GOT3 (cell line): ENCODE data around the gene OAF.

Experiments used
- DNase-seq: peaks from one replicate; lab custom pipeline; 2025; ENCODE audit warnings: mixed read lengths; lab: John Stamatoyannopoulos, UW

OAF gene

GRCh38 chr11:120224361-120224760 lies 13.5 kb downstream of the OAF start:
- DNase-seq: no peak

GRCh38 chr11:120224972-120225909 lies 14.4 kb downstream of the OAF start:
- DNase-seq: no peak

DNA sequence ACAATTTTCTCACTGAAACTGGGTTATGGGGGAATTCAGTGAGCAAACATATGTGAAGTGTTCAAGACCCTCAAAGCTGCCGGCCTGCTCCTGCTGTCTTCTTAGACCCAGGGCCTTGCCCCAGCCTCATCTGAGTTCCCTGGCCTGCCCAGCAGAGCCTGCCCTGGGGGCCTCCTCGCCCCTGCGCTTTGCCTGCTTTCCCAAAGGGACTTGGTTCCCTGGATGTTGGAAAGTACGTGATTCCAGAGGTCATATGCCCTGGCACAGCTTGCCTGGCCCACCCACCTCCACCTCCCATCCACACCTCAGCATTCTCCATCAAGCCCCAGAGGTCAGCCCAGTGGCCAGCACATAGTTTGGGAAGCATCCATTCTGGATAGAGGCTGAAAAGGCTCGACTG lies 15.4 kb downstream of the OAF start:
- no peak for DNase-seq

- DNase-seq: no peak
Measured at GRCh38 chr11:120226714-120227113, 15.9 kb downstream of the OAF start.

DNA sequence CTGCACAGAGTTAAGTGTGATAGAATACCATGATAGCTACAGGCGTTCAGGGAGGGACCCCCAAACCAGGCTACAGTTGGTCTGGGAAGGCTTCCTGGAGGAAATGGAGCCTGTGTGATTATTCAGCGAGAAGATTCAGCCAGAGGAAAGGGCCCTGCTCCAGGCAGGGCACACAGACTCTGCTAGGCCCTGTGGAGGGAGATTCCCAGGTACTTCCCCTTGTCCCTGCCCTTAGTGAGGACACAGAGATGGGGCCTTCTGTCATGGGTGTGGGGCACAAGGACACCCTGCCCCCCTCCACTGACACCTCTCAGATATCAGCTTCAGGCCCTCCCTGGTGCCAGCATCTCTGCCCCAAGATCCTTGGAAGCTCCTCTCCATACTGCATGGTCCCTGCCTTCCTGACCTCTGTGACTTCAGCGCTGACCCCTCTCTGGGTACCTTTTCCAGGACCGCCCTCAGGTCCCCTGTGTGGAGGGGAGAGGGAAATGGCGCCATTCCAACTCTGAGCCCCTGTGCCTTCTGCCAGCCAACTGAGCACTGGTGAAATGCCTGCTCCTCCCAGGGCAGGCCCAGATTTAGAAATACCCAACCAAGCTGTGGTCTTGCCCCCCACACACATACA lies 16.5 kb downstream of the OAF start:
- DNase-seq: no peak

GRCh38 chr11:120228794-120229384 lies 18.1 kb downstream of the OAF start:
- no peak for DNase-seq

GRCh38 chr11:120229451-120230424 lies 18.9 kb downstream of the OAF start:
- no peak for DNase-seq

DNA sequence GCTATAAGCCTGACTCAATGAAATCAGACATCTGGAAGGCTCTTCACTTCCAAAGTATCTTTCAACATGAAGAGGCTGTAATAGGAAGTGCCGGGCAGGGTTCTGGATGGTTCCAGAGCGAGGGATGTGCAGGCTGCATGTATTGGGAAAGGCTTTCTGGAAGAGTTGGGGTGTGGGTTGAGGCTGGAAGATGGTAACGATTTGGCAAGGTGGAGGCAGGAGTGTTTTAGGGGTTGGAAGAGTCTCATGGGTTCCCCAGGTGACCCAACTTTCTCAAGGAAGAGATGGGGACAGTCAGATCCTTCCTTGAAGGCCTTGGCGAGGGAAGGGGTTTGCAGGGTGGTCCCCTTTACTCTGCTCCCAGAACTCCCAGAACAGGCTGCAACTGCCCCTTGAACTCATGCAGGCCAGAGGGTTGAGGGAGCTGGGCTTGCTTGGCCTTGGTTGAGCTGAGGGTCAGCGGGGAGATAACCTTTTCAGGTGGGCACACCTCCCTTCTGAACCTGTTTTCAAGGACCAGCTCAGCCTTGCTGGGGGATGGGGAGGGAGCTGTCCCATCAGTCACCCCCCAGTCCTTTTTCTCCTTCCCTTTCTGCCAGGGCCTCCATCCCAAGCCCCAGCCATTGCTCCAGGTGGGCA lies 19.7 kb downstream of the OAF start:
- DNase-seq: no peak

- no peak for DNase-seq
Measured at GRCh38 chr11:120231963-120232362, 21.1 kb downstream of the OAF start.

- no peak for DNase-seq
Measured at GRCh38 chr11:120233207-120233803, 22.5 kb downstream of the OAF start.

- no peak for DNase-seq
Measured at GRCh38 chr11:120235024-120235628, 24.3 kb downstream of the OAF start.

GRCh38 chr11:120236169-120237107 lies 25.6 kb downstream of the OAF start:
- no peak for DNase-seq

- no peak for DNase-seq
Measured at GRCh38 chr11:120238968-120239620, 28.3 kb downstream of the OAF start.

GRCh38 chr11:120239713-120240640 lies 29.1 kb downstream of the OAF start, which contains the start of gene POU2F3:
Gene POU2F3, plus strand, starts transcription at chr11:120240140. Its CDS starts 204 bp downstream, at chr11:120240344.
- DNase-seq: no peak

- no peak for DNase-seq
Measured at GRCh38 chr11:120240866-120241265, 30.0 kb downstream of the OAF start.

DNA sequence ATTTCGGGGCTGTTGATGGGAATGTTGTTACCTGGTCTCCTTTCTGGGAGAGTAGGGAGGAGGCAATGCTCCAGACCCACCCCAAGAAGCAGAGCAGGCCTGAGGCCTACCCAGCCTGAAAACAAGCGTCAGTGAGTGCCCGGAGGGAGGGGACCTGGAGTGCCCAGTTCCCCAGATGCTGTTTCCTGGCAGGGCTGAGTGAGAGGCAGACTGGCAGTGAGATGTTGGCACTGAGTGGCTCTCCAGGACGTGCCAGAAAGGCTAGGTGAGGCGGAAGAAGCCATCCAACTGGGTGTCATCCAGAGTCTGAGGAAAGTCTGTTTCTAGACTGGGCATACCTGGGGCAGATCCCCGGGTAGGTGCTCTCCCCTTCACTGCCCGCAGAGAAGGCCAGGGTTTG lies 30.4 kb downstream of the OAF start:
- DNase-seq: no peak

DNA sequence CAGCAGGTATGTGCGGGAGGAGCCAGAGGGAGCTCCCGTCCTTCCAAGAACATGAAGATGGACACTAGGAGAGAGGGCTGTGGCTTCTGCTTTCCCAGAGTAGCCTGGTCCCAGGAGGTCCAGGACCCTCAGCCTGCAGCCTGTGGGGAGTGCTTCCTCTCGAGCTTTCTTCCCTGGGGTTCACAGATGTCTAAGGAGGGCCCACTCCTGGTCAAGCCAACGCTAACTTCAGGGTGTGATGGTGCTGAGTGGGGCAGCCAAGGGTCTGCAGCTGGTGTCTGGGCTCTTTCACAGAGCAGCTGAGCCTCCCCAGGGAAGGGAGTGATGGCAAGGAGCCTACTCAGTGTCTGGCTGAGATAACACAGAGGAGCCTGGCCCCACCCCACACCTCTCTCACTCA lies 32.4 kb downstream of the OAF start:
- DNase-seq: no peak
